Measurements from ENCODE around the gene HSPH1.
A peak's percentile ranks its signal among the peaks of the same experiment; 100 is the strongest.

The HSPH1 gene

DNA sequence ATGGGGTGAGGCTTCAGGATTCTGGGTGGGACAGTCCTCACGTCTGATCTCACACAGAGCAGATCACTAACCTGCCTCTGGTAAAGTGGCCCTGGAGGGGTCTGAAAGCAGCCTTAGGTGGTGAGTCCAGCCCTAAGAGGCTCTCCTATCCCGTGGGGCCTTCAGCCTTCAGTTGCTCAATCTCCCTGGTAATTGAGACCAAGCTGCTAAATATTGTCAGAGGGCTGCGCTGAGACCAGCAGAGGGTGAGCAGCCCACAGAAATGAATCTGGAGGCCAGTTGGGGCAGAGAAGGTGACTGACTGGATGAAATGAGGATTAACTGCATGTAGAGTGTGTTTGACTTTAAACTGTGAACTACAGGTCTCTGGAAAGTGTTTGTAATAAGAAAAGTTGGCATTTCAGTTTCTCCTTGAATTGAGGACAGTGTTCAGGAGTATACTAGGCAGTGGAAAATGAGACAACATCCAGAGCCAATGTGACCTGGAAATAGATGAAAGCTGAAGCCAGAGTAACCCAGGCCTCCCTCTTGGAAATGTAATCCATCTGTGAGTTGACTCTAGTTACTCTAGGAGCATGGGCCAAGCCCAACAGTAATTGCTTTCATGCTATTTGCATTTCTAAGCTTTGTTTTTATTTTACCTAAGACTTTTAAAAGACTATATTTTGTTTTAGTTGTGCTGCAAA, 14.3 kb upstream of the HSPH1 start:
- DNase-seq: no peak

- no peak for DNase-seq
These were observed 12.3 kb upstream of the HSPH1 start for GRCh38 chr13:31174018-31174417.

DNA sequence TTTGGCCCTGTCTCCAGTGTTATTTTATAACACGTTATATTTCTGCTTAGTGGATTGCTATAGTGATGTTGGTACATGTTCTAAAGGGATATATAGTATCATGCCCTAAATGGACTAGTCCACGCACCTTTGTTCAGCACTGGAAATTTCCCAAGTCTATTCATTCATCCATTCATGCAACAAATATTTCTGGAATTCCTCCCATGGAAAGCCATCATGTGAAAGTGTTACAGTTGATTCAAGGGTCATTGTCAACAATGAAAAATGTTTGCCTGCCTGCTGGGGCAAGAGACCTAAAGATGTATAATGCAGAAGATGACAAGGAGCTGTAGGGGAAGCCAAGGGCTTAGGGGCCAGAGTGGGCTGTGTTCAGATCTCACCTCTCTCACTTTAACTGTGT, 10.8 kb upstream of the HSPH1 start:
- no peak for DNase-seq

DNA sequence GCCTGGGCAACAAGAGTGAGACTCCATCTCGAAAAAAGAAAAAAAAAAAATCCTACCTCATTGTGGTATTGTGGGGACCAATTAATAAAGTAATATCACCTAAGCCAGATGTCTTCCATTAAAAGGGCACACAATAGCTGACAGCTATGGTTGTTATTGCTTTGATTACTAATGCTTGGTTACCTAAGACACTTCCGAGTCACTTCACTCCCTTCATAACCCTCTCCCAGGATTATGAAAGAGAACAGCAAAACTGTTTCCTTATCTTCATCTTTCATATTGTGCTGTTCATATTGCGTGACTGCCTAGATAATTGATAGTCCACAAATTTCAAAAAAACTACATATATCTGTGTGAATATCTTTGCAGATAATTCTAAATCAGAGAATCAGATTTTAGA, 10.3 kb upstream of the HSPH1 start:
- DNase-seq: no peak

- no peak for DNase-seq
These were observed 7.0 kb upstream of the HSPH1 start for GRCh38 chr13:31168736-31169135.

GRCh38 chr13:31168166-31168565, 6.5 kb upstream of the HSPH1 start:
- DNase-seq: no peak

GRCh38 chr13:31167490-31167889, 5.8 kb upstream of the HSPH1 start:
- no peak for DNase-seq

DNA sequence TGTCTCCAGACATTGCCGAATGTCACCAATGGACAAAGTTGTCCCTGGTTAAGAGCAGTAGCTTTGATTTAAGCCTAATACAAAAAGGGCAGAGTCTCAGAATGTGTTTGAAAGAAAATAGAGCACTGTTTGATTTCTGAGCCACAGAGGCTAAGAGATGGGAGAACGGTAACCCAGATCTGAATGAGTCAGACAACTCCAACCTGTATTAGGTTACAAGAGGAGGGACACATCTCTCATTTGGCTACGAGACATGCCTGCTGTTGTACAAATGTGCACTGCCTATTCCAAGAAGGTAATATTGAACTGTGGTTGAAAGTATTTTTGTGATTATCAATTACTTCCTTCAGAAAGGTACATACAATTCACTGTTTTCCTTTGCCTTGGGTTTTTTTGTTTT, 4.9 kb upstream of the HSPH1 start:
- DNase-seq: no peak

- peak; percentile 97 for DNase-seq
These were observed 676 bp upstream of the HSPH1 start for GRCh38 chr13:31162151-31163008.

GRCh38 chr13:31160857-31161556, 697 bp downstream of the HSPH1 start:
- DNase-seq: no peak

- DNase-seq: no peak
These were observed 2.4 kb downstream of the HSPH1 start for GRCh38 chr13:31159306-31159705.

DNA sequence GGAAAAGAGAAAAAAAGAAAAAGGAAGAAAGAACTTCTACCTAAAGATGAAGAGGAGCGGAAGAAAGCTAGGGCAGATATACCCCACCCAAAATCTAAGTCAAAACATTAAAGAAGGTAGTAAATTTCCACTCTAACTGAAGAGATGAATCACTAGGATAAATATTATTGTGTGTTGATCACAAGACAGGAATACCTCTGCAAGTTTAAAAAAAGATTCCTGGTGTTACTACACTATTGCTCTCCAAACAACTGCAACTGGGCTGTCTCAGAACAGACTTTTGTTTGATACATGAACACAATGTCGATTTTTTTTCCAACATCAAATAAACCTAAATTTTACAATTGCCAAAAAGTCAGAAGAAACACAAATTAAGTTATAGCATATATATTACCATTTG, 6.8 kb downstream of the HSPH1 start:
- DNase-seq: no peak

DNA sequence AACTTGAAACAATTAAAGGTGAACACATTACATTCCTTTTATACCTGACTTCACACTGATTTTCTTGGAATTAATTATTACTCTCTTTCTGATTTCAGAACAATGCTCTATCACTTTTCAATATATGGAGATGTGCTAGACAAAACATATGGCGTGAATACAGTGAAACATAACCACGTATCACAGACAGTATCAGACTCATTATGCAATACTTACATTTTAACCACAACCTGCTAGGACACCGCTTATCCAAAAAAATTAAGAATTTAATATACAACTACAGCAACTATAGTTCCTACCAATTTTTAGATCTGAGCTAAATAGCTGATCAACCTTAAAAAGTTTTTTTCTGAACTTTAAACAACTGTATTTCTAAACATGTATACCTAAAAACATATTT, 9.9 kb downstream of the HSPH1 start:
- DNase-seq: no peak

DNA sequence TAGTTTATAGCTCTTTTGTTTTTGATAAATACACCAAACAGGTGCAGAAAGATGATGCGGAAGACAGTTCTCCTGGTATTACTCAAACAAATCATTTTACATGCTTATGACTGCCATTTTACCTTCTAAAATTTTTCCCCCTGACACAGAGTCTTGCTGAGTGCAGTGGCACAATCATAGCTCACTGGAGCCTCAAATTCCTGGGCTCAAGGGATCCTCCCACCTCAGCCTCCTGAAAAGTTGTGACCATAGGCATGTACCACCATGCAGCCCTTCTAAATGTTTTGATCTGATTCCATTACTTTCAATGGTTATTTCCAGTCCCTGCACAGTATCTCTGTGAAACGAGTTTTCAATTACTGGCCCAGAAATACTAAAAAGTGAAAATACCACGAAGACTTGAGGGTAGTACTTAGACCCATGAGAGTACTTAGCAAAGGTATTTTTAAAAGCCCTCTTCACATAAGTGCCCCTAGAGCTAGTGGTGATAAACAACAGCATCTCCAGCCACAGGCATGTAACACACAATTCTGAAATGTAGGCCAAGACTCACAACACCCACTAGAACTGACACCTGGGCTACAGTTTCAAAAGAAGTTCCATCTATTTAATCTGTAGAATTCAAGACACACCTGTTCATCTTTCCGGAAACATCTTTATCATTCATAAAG, 11.3 kb downstream of the HSPH1 start:
- no peak for DNase-seq

DNA sequence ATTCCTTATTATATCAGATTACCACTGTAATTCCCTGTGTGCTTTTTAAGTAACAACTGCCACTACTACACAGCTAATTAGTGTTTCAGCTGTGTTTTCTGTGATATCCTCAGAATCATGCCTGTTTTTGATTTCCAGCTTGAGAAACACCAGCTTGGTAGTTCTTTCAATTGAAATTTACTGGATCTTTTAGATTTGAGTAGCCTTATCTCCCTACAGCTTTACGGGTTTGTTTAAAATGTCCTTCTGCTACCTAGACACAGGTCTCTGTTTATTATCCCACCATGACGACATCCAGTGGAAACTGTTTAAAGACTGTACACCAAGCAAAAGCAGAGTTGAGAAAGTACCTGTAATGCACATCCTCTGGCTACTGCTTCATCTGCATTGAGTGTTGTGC, 12.1 kb downstream of the HSPH1 start:
- no peak for DNase-seq

DNA sequence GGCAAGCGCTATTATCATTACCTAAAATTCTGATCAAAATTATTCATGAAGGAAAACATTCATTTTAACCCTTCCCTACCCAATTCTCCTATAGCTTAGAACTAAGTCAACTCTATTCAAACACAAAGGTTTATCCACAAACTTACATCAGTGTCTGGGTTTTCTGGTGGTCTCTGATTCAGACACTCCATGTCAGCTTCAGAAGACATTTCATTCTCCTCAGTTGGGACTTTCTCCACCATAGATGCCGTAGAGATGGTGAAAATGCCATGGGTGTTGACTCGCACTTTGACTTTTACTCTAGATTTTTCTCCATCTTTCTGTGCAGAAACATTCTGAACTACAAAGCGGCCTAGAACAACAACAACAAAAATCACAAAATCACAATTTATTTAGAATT, 16.3 kb downstream of the HSPH1 start:
- no peak for DNase-seq

DNA sequence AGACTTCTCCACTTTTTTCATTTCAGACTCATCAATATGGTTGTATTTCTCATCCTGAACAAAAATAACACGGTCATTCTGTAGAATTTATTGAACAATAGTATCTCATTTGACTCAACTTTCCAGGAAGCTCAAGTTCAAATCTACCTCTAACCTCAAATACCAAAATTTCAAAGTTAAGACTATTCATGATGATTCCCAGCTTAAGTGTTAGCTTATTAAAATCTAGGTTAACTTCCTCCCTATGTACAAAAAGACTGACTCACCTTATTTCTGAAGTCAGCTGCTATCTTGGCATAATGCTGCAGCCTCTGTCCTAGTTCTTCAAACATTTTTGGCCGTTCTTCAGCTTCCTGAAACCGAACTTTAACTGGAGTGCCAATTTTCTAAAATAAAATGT, 23.2 kb downstream of the HSPH1 start:
- DNase-seq: no peak

DNA sequence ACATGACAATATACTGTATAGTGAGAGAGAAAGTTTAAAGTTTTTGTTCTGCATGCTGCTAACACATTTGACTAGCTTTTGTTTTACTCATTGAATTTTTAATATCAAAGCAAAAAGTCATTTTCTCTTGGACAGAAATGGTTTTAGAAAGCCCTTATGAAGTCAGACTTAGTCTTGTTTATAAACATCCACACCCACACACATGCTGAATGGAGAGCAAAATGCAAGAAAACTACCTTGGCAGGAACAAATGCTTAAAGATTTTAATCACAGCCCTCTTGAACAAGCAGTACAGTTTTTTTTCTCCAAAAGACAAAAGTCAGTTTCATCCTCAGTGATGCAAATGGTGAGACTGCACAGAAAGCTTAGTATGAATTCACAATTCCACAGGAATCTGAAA, 25.0 kb downstream of the HSPH1 start:
- no peak for DNase-seq

- DNase-seq: no peak
These were observed 27.5 kb downstream of the HSPH1 start for GRCh38 chr13:31134039-31134711.

DNA sequence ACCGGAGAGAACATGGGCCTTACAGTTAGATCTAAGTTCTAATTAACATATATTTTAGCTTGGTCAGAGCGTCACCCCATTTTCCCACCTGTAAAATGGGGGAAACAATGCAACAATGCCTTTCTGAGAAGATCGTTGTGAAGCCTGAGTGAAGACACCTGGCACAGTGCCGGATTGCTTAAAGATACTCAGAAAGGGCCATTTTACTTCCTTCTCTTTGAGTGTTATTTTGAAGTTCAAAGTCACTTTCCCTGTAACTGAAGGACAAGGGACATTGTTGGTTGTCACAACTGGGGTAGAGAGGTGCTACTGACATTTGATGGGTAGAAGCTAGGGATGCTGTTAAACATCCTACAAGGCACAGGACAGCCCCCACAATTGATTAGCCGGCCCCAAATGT, 28.1 kb downstream of the HSPH1 start:
- no peak for DNase-seq

- no peak for DNase-seq
These were observed 30.2 kb downstream of the HSPH1 start for GRCh38 chr13:31131470-31131961.

GRCh38 chr13:31129419-31129818, 32.3 kb downstream of the HSPH1 start:
- no peak for DNase-seq

DNA sequence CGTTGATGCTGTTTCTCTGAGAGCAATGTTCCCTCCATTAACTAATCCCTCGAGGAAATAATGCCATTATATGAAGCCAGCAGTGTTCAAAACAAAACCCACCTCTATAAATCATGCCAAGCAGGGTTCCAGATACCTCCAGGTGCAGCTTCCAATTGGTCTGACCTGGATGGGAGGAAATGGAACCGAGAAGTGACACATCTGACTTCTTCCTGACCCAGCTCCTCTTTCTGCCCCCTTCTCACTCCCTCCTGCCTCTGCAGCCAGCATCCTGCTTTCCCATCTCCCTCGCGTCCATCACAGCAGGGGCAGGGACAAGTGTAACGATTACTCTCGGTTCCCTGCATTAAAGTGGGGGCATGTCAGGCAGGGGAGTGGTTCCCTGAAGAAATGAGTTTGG, 37.5 kb downstream of the HSPH1 start:
- DNase-seq: no peak

Measured in DMS153 (cell line).